Fibroblast of skin of abdomen (primary cell): ENCODE results near the gene LILRB1.
"Not testable (repeated sequence)": the region's sequence is repeated elsewhere in the genome, so short reads cannot be mapped to it uniquely, and the experiment has no call there.

Source experiments
- DNase-seq: peaks from one replicate; pipeline ENCODE4 v3.0.0-alpha.2; 2013

Gene LILRB1

GRCh38 chr19:54624934-54625730, 5.2 kb upstream of the LILRB1 start:
- not testable (repeated sequence) for DNase-seq

GRCh38 chr19:54626757-54627156, 3.5 kb upstream of the LILRB1 start:
- DNase-seq: no peak

GRCh38 chr19:54627912-54628311, 2.4 kb upstream of the LILRB1 start:
- not testable (repeated sequence) for DNase-seq

- no peak for DNase-seq
Measured at GRCh38 chr19:54630782-54631181, 498 bp downstream of the LILRB1 start.

- not testable (repeated sequence) for DNase-seq
Measured at GRCh38 chr19:54631489-54632337, 1.4 kb downstream of the LILRB1 start.

GRCh38 chr19:54632517-54632916, 2.2 kb downstream of the LILRB1 start:
- DNase-seq: not testable (repeated sequence)

GRCh38 chr19:54633401-54633800, 3.1 kb downstream of the LILRB1 start:
- no peak for DNase-seq

- not testable (repeated sequence) for DNase-seq
Measured at GRCh38 chr19:54636081-54636480, 5.8 kb downstream of the LILRB1 start.

- no peak for DNase-seq
Measured at GRCh38 chr19:54638683-54639082, 8.4 kb downstream of the LILRB1 start.

GRCh38 chr19:54642953-54643352, 12.7 kb downstream of the LILRB1 start:
- DNase-seq: not testable (repeated sequence)

- not testable (repeated sequence) for DNase-seq
Measured at GRCh38 chr19:54643583-54643982, 13.3 kb downstream of the LILRB1 start.

GRCh38 chr19:54644056-54644455, 13.8 kb downstream of the LILRB1 start:
- DNase-seq: no peak

- no peak for DNase-seq
Measured at GRCh38 chr19:54646331-54646841, 16.1 kb downstream of the LILRB1 start.

GRCh38 chr19:54648129-54648528, 17.8 kb downstream of the LILRB1 start:
- DNase-seq: no peak

GRCh38 chr19:54650108-54650655, 19.9 kb downstream of the LILRB1 start:
- DNase-seq: no peak

- DNase-seq: no peak
Measured at GRCh38 chr19:54653181-54653809, 23.0 kb downstream of the LILRB1 start.

GRCh38 chr19:54654447-54655321, 24.4 kb downstream of the LILRB1 start:
- DNase-seq: no peak

- no peak for DNase-seq
Measured at GRCh38 chr19:54659300-54659699, 29.0 kb downstream of the LILRB1 start.

- no peak for DNase-seq
Measured at GRCh38 chr19:54660306-54660705, 30.0 kb downstream of the LILRB1 start.

GRCh38 chr19:54660964-54661363, 30.7 kb downstream of the LILRB1 start:
- no peak for DNase-seq

GRCh38 chr19:54661846-54662481, 31.7 kb downstream of the LILRB1 start:
- no peak for DNase-seq
